Kidney epithelial cell (primary cell): ENCODE results near the gene GRM2. TPM values are rescaled to one million over a fixed set of nuclear protein-coding genes. Genes with fewer than 3 reads are reported as not detected.

Experiments used
- DNase-seq: peaks from one replicate; pipeline ENCODE4 v3.0.0-alpha.2; 2010; ENCODE audit warnings: low read depth
- H3K27me3 ChIP-seq: 2 replicates; pipeline ENCODE4 v1.6.0; 2011; ENCODE audit warnings: low read length; ENCODE audit not compliant: control insufficient read depth, insufficient read depth
- H3K36me3 ChIP-seq: 2 replicates; pipeline ENCODE4 v1.5.1; 2011; ENCODE audit warnings: low read length; ENCODE audit not compliant: control insufficient read depth, insufficient read depth
- H3K4me3 ChIP-seq: 2 replicates; pipeline ENCODE4 v1.5.1; 2011; ENCODE audit warnings: low read depth, mild to moderate bottlenecking, control low read depth, low read length
- CTCF ChIP-seq: IDR thresholded peaks from 2 replicates; pipeline ENCODE4 v1.5.1; 2011; ENCODE audit warnings: mild to moderate bottlenecking, moderate library complexity, low read length, control low read depth, inconsistent platforms; ENCODE audit not compliant: insufficient read depth, poor library complexity, severe bottlenecking
- total RNA-seq: library from RNA; depleted of rRNA; stranded (reverse); fragments of >200 nt; gene quantifications from 2 replicates; pipeline ENCODE4 v1.2.3, GENCODE V29; 2015

GRM2 gene
- not detected in 2 replicates for total RNA-seq

GRCh38 chr3:51706788-51707731, at the start of gene GRM2:
Gene GRM2 (plus strand): TSS chr3:51707068. CDS start chr3:51708984, 1,916 bp downstream.
- Histone ChIP-seq H3K27me3 (peaks cover 23% of the 10 kb centered on the region), H3K36me3 (peaks cover 1% of the 10 kb centered on the region), H3K4me3 (peak within 1 kb of the TSS; percentile 19)
- peak; percentile 43 for DNase-seq
- TF ChIP-seq CTCF = no peak

DNA sequence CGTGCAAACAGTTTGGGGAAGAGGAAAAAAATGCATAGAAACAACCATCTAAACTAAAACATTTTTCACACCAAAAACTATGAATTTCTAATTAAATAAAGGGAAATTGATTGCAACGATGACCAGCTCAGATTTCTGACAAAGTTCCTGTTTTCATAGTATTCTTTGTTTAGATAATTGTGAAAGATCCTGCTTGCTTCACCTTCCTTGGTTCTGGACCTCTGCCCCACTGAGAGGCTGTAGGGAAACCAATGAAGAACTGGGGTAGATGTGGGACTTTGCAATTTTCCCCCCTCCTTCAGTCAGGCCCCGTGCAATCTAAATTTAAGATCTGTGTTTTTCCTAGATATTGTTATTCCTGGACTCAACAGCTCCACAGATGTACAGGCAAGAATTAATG, 49.6 kb upstream of the GRM2 start:
- no peaks in the 10 kb centered on the region for H3K27me3 ChIP-seq
- no peak for TF ChIP-seq CTCF
- DNase-seq = no peak
- no peaks in the 10 kb centered on the region for H3K36me3 ChIP-seq
- no peak overlapping the region for H3K4me3 ChIP-seq

GRCh38 chr3:51659942-51660341, 46.9 kb upstream of the GRM2 start:
- TF ChIP-seq CTCF = no peak
- Histone ChIP-seq H3K36me3 (no peaks in the 10 kb centered on the region), H3K27me3 (no peaks in the 10 kb centered on the region), H3K4me3 (no peak overlapping the region)
- DNase-seq = no peak

GRCh38 chr3:51662456-51662855, 44.4 kb upstream of the GRM2 start:
- Histone ChIP-seq H3K36me3 (no peaks in the 10 kb centered on the region), H3K4me3 (no peak overlapping the region), H3K27me3 (no peaks in the 10 kb centered on the region)
- DNase-seq = no peak
- TF ChIP-seq CTCF = no peak

DNA sequence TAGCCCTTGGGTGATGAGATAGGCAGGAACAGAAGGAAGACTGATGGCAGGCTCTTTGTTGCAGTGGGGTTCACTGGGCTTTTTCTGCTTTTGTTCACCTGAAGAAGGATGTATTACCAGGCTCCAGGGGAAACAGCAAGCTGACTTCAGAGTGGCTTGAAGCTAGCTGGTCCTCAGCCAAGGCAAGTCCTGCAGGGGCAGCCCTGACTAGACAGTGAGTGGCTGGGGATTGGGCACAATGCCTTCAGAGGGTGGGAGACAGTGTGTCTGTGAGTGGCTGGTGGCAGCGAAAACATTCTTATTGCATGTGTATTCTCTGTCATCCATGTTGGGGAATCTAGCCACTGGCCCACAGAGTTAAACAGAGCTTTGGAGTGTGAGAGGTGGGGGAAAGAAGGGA, 38.1 kb upstream of the GRM2 start:
- no peaks in the 10 kb centered on the region for H3K36me3 ChIP-seq
- H3K4me3 ChIP-seq = no peak overlapping the region
- TF ChIP-seq CTCF = no peak
- no peak for DNase-seq
- H3K27me3 ChIP-seq = no peaks in the 10 kb centered on the region
